WI38 (cell line): ENCODE measurements around the gene ITGB7.

Experiments used
- H3K4me3 ChIP-seq: 2 replicates; pipeline ENCODE4 v1.5.1; 2011; ENCODE audit warnings: low read depth, mild to moderate bottlenecking, control low read depth, low read length
- TF ChIP-seq, protein P1 (sequence below): IDR thresholded peaks from 2 replicates; pipeline ENCODE4 v1.5.1; 2012; ENCODE audit warnings: low read depth, mild to moderate bottlenecking, control low read depth, low read length

The ITGB7 gene

DNA sequence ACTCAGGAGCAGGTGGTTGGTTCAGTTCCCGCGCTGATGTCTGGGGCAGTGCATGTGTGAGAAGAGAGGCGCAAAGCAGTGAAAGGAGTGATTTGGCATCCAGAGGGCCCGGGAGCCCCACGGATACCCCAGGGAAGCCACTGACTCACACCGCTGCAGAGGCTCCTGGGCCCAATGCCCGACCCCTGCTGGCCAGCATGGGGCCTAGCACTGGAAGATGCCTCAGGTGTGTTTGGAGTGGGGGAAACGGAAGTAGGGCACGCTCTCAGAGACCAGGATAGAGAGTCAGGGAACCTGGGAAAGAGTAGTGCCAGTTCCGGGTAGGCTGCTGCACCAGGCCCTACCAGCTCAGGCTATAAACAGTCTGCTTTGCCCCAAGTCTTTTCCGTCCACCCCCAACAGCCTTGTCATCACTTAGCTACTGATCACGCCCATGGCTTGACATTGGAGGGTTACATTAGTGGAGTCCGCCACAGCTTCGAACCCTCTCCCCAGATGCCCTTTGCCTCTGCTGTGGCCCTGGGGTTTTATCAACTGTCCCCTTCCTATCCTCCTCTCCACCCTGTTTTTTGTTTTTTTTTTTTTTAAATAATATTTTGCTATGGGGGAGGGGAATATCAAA is 16.8 kb downstream of the ITGB7 start:
- TF ChIP-seq, protein P1, sequence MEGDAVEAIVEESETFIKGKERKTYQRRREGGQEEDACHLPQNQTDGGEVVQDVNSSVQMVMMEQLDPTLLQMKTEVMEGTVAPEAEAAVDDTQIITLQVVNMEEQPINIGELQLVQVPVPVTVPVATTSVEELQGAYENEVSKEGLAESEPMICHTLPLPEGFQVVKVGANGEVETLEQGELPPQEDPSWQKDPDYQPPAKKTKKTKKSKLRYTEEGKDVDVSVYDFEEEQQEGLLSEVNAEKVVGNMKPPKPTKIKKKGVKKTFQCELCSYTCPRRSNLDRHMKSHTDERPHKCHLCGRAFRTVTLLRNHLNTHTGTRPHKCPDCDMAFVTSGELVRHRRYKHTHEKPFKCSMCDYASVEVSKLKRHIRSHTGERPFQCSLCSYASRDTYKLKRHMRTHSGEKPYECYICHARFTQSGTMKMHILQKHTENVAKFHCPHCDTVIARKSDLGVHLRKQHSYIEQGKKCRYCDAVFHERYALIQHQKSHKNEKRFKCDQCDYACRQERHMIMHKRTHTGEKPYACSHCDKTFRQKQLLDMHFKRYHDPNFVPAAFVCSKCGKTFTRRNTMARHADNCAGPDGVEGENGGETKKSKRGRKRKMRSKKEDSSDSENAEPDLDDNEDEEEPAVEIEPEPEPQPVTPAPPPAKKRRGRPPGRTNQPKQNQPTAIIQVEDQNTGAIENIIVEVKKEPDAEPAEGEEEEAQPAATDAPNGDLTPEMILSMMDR = peak; percentile 91
- no peak overlapping the region for H3K4me3 ChIP-seq

GRCh38 chr12:53187145-53187899 is 19.7 kb downstream of the ITGB7 start:
- H3K4me3 ChIP-seq = no peak overlapping the region
- TF ChIP-seq, protein P1 = no peak

DNA sequence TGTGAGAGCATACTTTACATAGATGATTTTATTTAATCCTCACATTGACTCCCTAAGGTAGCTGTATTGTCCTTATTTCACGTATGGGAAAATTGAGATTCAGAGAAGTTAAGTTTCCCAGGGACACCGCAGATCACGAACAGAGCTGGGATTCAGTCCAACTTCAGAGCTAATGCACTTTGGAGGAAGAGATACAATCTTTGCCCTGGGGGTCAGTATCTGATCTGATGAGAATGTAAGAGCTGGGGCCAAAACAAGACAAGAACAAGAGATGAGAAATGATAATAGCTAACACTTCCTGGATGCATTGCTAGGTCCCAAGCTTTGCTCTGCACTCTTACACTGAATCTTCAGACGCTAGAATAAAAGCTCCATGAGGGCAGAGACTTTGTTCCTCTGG is 20.3 kb downstream of the ITGB7 start:
- no peak overlapping the region for H3K4me3 ChIP-seq
- TF ChIP-seq, protein P1 = no peak

- TF ChIP-seq, protein P1 = no peak
- no peak overlapping the region for H3K4me3 ChIP-seq
Observed at GRCh38 chr12:53185582-53186153, 21.4 kb downstream of the ITGB7 start.

GRCh38 chr12:53184828-53185227 is 22.2 kb downstream of the ITGB7 start:
- TF ChIP-seq, protein P1 = no peak
- no peak overlapping the region for H3K4me3 ChIP-seq

GRCh38 chr12:53182903-53183302 is 24.1 kb downstream of the ITGB7 start:
- TF ChIP-seq, protein P1 = no peak
- H3K4me3 ChIP-seq = no peak overlapping the region

DNA sequence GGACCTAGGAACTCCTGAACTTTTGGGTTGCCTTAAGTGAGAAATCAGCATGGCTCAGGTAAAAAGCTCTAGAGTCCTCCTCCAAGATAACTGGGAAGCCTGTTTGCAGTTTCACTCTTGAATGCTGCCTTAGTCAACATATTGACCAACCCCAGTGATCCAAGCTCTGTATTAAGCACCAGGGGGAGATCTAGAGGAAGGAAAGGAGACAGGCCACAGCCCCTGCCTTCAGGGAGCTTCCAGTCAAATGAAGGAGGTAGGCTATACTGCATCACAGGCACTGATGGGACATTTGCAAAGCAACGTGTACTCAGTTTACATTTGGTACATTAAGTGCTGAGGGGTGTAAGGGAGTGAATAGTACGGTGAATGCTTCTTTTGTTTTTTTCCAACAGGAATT is 25.1 kb downstream of the ITGB7 start:
- TF ChIP-seq, protein P1 = no peak
- H3K4me3 ChIP-seq = peak overlapping the region; percentile 74
